ENCODE measurements around the gene ECI1.

ECI1 gene

GRCh38 chr16:2289282-2289681 is 37.9 kb upstream of the ECI1 start:
- no peak overlapping the region for H3K4me3 ChIP-seq (ENCODE audit: low read length)
- H2AFZ ChIP-seq (ENCODE audit: low read depth, low read length): no peak overlapping the region
- H3K27ac ChIP-seq (ENCODE audit: low read length): no peak overlapping the region
- no peak overlapping the region for H3K9ac ChIP-seq (ENCODE audit: low read length)
- TF ChIP-seq CTCF (IDR thresholded peaks at IDR 0.05; ENCODE audit: low read depth, low read length) (no peak), EZH2phosphoT487 (IDR thresholded peaks at IDR 0.05; ENCODE audit: low read depth) (no peak)
- H3K36me3 ChIP-seq (replicated peaks; ENCODE audit: low read depth, low read length): no peaks in the 10 kb centered on the region
- no peaks in the 10 kb centered on the region for H3K27me3 ChIP-seq (ENCODE audit: low read depth, low read length)
- H3K9me3 ChIP-seq (ENCODE audit: insufficient read depth, low read length): no peaks in the 10 kb centered on the region
- no peaks in the 10 kb centered on the region for H4K20me1 ChIP-seq (ENCODE audit: insufficient read depth, low read length)
- H3K79me2 ChIP-seq (ENCODE audit: low read length): no peaks in the 10 kb centered on the region
- H3K4me1 ChIP-seq (ENCODE audit: low read length): no peaks in the 10 kb centered on the region
- H3K4me2 ChIP-seq (ENCODE audit: low read length): no peak overlapping the region

- H3K4me1 ChIP-seq (ENCODE audit: low read length): no peaks in the 10 kb centered on the region
- H3K79me2 ChIP-seq (ENCODE audit: low read length): no peaks in the 10 kb centered on the region
- TF ChIP-seq CTCF (IDR thresholded peaks at IDR 0.05; ENCODE audit: low read depth, low read length) (no peak), EZH2phosphoT487 (IDR thresholded peaks at IDR 0.05; ENCODE audit: low read depth) (no peak)
- H3K4me2 ChIP-seq (ENCODE audit: low read length): no peak overlapping the region
- H3K9ac ChIP-seq (ENCODE audit: low read length): no peak overlapping the region
- H2AFZ ChIP-seq (ENCODE audit: low read depth, low read length): no peak overlapping the region
- no peak overlapping the region for H3K4me3 ChIP-seq (ENCODE audit: low read length)
- no peaks in the 10 kb centered on the region for H4K20me1 ChIP-seq (ENCODE audit: insufficient read depth, low read length)
- no peak overlapping the region for H3K27ac ChIP-seq (ENCODE audit: low read length)
- H3K36me3 ChIP-seq (replicated peaks; ENCODE audit: low read depth, low read length): no peaks in the 10 kb centered on the region
- H3K27me3 ChIP-seq (ENCODE audit: low read depth, low read length): no peaks in the 10 kb centered on the region
- no peaks in the 10 kb centered on the region for H3K9me3 ChIP-seq (ENCODE audit: insufficient read depth, low read length)
Measured at GRCh38 chr16:2288726-2289125, 37.3 kb upstream of the ECI1 start.

GRCh38 chr16:2287916-2288547 is 36.6 kb upstream of the ECI1 start:
- no peaks in the 10 kb centered on the region for H3K27me3 ChIP-seq (ENCODE audit: low read depth, low read length)
- no peak overlapping the region for H3K4me3 ChIP-seq (ENCODE audit: low read length)
- no peak overlapping the region for H2AFZ ChIP-seq (ENCODE audit: low read depth, low read length)
- no peak overlapping the region for H3K27ac ChIP-seq (ENCODE audit: low read length)
- TF ChIP-seq EZH2phosphoT487 (IDR thresholded peaks at IDR 0.05; ENCODE audit: low read depth) (no peak), CTCF (IDR thresholded peaks at IDR 0.05; ENCODE audit: low read depth, low read length) (no peak)
- no peaks in the 10 kb centered on the region for H3K9me3 ChIP-seq (ENCODE audit: insufficient read depth, low read length)
- H3K9ac ChIP-seq (ENCODE audit: low read length): no peak overlapping the region
- no peaks in the 10 kb centered on the region for H3K4me1 ChIP-seq (ENCODE audit: low read length)
- H3K79me2 ChIP-seq (ENCODE audit: low read length): no peaks in the 10 kb centered on the region
- H4K20me1 ChIP-seq (ENCODE audit: insufficient read depth, low read length): no peaks in the 10 kb centered on the region
- H3K4me2 ChIP-seq (ENCODE audit: low read length): no peak overlapping the region
- H3K36me3 ChIP-seq (replicated peaks; ENCODE audit: low read depth, low read length): no peaks in the 10 kb centered on the region

GRCh38 chr16:2286550-2286949 is 35.2 kb upstream of the ECI1 start:
- no peaks in the 10 kb centered on the region for H3K79me2 ChIP-seq (ENCODE audit: low read length)
- peaks cover 5% of the 10 kb centered on the region; the same call in 1 of the 2 replicates for H3K4me1 ChIP-seq (ENCODE audit: low read length)
- TF ChIP-seq EZH2phosphoT487 (IDR thresholded peaks at IDR 0.05; ENCODE audit: low read depth): no peak
- TF ChIP-seq CTCF (IDR thresholded peaks at IDR 0.05; ENCODE audit: low read depth, low read length): no peak
- no peak overlapping the region for H3K27ac ChIP-seq (ENCODE audit: low read length)
- no peaks in the 10 kb centered on the region for H3K27me3 ChIP-seq (ENCODE audit: low read depth, low read length)
- H3K4me2 ChIP-seq (ENCODE audit: low read length): no peak overlapping the region
- no peak overlapping the region for H3K9ac ChIP-seq (ENCODE audit: low read length)
- H3K36me3 ChIP-seq (replicated peaks; ENCODE audit: low read depth, low read length): no peaks in the 10 kb centered on the region
- no peak overlapping the region for H3K4me3 ChIP-seq (ENCODE audit: low read length)
- no peaks in the 10 kb centered on the region for H4K20me1 ChIP-seq (ENCODE audit: insufficient read depth, low read length)
- H2AFZ ChIP-seq (ENCODE audit: low read depth, low read length): no peak overlapping the region
- H3K9me3 ChIP-seq (ENCODE audit: insufficient read depth, low read length): no peaks in the 10 kb centered on the region

Data from OCI-LY3 (cell line).